Endothelial cell (in vitro differentiated cells): Measurements from ENCODE around the gene UBASH3A. TPM values are rescaled to one million over a fixed set of nuclear protein-coding genes. Genes with fewer than 3 reads are reported as not detected.
A peak's percentile ranks its signal among the peaks of the same experiment; 100 is the strongest.

Experiments used
- DNase-seq: peaks from one replicate; pipeline ENCODE4 v3.0.0; 2021; ENCODE audit warnings: low spot score
- H3K27ac Mint-ChIP-seq: one replicate; pipeline ENCODE4 v1.8.0; 2021; ENCODE audit warnings: mixed read lengths, inconsistent platforms; ENCODE audit not compliant: unreplicated experiment
- H3K27me3 Mint-ChIP-seq: one replicate; pipeline ENCODE4 v1.8.0; 2021; ENCODE audit warnings: mild to moderate bottlenecking, moderate library complexity, mixed read lengths, inconsistent platforms; ENCODE audit not compliant: unreplicated experiment
- H3K36me3 Mint-ChIP-seq: one replicate; pipeline ENCODE4 v1.8.0; 2021; ENCODE audit warnings: mild to moderate bottlenecking, low read depth, mixed read lengths, inconsistent platforms; ENCODE audit not compliant: unreplicated experiment
- H3K4me1 Mint-ChIP-seq: one replicate; pipeline ENCODE4 v1.8.0; 2021; ENCODE audit warnings: mild to moderate bottlenecking, mixed read lengths, inconsistent platforms; ENCODE audit not compliant: unreplicated experiment
- H3K4me3 Mint-ChIP-seq: one replicate; pipeline ENCODE4 v1.8.0; 2021; ENCODE audit warnings: mild to moderate bottlenecking, mixed read lengths, inconsistent platforms; ENCODE audit not compliant: unreplicated experiment
- H3K9me3 Mint-ChIP-seq: one replicate; pipeline ENCODE4 v1.8.0; 2021; ENCODE audit warnings: mixed read lengths, inconsistent platforms; ENCODE audit not compliant: unreplicated experiment
- total RNA-seq: library from RNA; stranded (reverse); fragmentation: NEBNext Ultra II Directional; extraction: Animal tissue kit (Norgen Biotek cat#: 25700); gene quantifications from one replicate; pipeline ENCODE4 v1.2.1, GENCODE V29; 2021; ENCODE audit not compliant: unreplicated experiment
- TF ChIP-seq, protein P1 (sequence below): fragments of 200-600 bp; sonication (generic); IDR thresholded peaks from one replicate; pipeline ENCODE4 v1.5.0; 2021; ENCODE audit warnings: antibody characterized with exemption; ENCODE audit not compliant: unreplicated experiment

Gene UBASH3A
- total RNA-seq, 1 donor from 2014 or later: not detected

GRCh38 chr21:42389449-42389835, 14.3 kb upstream of the UBASH3A start:
- H3K4me1 Mint-ChIP-seq: no peaks in the 10 kb centered on the region
- H3K9me3 Mint-ChIP-seq: no peaks in the 10 kb centered on the region
- H3K4me3 Mint-ChIP-seq: no peak overlapping the region
- H3K27ac Mint-ChIP-seq: peak overlapping the region; percentile 13
- TF ChIP-seq, protein P1, sequence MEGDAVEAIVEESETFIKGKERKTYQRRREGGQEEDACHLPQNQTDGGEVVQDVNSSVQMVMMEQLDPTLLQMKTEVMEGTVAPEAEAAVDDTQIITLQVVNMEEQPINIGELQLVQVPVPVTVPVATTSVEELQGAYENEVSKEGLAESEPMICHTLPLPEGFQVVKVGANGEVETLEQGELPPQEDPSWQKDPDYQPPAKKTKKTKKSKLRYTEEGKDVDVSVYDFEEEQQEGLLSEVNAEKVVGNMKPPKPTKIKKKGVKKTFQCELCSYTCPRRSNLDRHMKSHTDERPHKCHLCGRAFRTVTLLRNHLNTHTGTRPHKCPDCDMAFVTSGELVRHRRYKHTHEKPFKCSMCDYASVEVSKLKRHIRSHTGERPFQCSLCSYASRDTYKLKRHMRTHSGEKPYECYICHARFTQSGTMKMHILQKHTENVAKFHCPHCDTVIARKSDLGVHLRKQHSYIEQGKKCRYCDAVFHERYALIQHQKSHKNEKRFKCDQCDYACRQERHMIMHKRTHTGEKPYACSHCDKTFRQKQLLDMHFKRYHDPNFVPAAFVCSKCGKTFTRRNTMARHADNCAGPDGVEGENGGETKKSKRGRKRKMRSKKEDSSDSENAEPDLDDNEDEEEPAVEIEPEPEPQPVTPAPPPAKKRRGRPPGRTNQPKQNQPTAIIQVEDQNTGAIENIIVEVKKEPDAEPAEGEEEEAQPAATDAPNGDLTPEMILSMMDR: no peak
- peaks cover 5% of the 10 kb centered on the region for H3K27me3 Mint-ChIP-seq
- DNase-seq: no peak
- peaks cover 4% of the 10 kb centered on the region for H3K36me3 Mint-ChIP-seq

DNA sequence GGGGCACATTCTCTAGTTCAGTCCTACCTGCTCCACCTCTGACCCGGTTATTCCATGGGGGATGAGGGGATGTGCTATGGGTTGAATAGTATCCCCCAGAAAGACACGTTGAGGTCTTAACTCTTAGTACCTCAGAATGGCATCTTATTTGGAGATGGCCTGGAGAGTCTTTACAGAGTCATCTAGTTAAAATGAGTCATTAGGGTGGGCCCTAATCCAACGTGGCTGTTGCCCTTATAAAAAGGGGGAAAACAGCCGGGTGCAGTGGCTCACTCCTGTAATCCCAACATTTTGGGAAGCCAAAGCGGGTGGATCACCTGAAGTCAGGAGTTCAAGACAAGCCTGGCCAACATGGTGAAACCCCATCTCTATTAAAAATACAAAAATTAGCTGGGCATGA, 13.5 kb upstream of the UBASH3A start:
- TF ChIP-seq, protein P1: no peak
- H3K9me3 Mint-ChIP-seq: no peaks in the 10 kb centered on the region
- H3K27ac Mint-ChIP-seq: no peak overlapping the region
- DNase-seq: no peak
- peaks cover 4% of the 10 kb centered on the region for H3K36me3 Mint-ChIP-seq
- H3K27me3 Mint-ChIP-seq: peaks cover 2% of the 10 kb centered on the region
- no peak overlapping the region for H3K4me3 Mint-ChIP-seq
- H3K4me1 Mint-ChIP-seq: no peaks in the 10 kb centered on the region

DNA sequence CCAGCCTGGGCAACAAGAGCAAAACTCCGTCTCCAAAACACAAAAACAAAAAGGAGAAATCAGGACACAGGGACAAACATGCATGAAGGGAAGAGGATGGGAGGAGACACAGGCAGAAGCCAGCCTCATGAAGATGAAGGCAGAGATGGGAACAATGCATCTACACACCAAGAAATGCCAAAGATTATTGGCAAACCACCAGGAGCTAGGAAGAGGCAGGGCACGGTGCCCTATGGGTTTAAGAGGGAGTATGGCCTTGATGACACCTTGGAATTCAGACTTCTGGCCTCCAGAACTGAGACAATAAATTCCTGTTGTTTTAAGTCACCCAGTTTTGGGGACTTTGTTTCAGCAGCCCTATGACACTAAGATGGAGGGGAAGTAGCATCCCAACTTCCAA, 13.0 kb upstream of the UBASH3A start:
- Mint-ChIP-seq H3K4me3 (no peak overlapping the region), H3K27me3 (peaks cover 2% of the 10 kb centered on the region), H3K4me1 (no peaks in the 10 kb centered on the region), H3K27ac (no peak overlapping the region), H3K9me3 (no peaks in the 10 kb centered on the region), H3K36me3 (peaks cover 4% of the 10 kb centered on the region)
- no peak for DNase-seq
- TF ChIP-seq, protein P1: no peak

GRCh38 chr21:42391297-42391696, 12.4 kb upstream of the UBASH3A start:
- TF ChIP-seq, protein P1: no peak
- DNase-seq: no peak
- Mint-ChIP-seq H3K27ac (no peak overlapping the region), H3K4me3 (no peak overlapping the region), H3K9me3 (no peaks in the 10 kb centered on the region), H3K4me1 (no peaks in the 10 kb centered on the region), H3K27me3 (peaks cover 2% of the 10 kb centered on the region), H3K36me3 (peaks cover 4% of the 10 kb centered on the region)

GRCh38 chr21:42392731-42393442, 10.8 kb upstream of the UBASH3A start:
- DNase-seq: no peak
- H3K4me3 Mint-ChIP-seq: no peak overlapping the region
- peaks cover 4% of the 10 kb centered on the region for H3K27me3 Mint-ChIP-seq
- TF ChIP-seq, protein P1: no peak
- H3K9me3 Mint-ChIP-seq: no peaks in the 10 kb centered on the region
- no peaks in the 10 kb centered on the region for H3K4me1 Mint-ChIP-seq
- no peak overlapping the region for H3K27ac Mint-ChIP-seq
- no peaks in the 10 kb centered on the region for H3K36me3 Mint-ChIP-seq
